CD14-positive monocyte (primary cell): ENCODE results near the gene TBC1D30. TPM values are rescaled to one million over a fixed set of nuclear protein-coding genes. Genes with fewer than 3 reads are reported as not detected.
"Not testable (repeated sequence)": the region's sequence is repeated elsewhere in the genome, so short reads cannot be mapped to it uniquely, and the experiment has no call there.

Experiments used
- DNase-seq, 3 donors: peaks; one replicate each; pipeline ENCODE4 v3.0.0-alpha.2; 2011 to 2022
- H2AFZ ChIP-seq: 2 replicates; pipeline ENCODE4 v1.6.0; 2012; ENCODE audit warnings: mild to moderate bottlenecking, low read depth, low read length, inconsistent platforms; ENCODE audit not compliant: insufficient read depth, poor library complexity, severe bottlenecking
- H3K27ac ChIP-seq, 2 donors: 1 replicate in 1 of 2; 2 replicates in 1 of 2; pipeline ENCODE4 v1.5.1; 2012 to 2013; ENCODE audit warnings: low read length in 2 of 2, control low read depth in 1 of 2, inconsistent platforms in 1 of 2, low read depth in 1 of 2, mild to moderate bottlenecking in 1 of 2
- H3K27me3 ChIP-seq, 2 donors: one replicate each; pipeline versions ENCODE4 v1.6.0 to v1.6.1; 2011 to 2013; ENCODE audit warnings: low read length in 2 of 2; ENCODE audit not compliant: control insufficient read depth in 2 of 2, insufficient read depth in 2 of 2
- H3K36me3 ChIP-seq, 2 donors: replicated peaks in 1 of 2; 1 replicate in 1 of 2; 2 replicates in 1 of 2; pipeline versions ENCODE4 v1.5.1 to v1.6.1; 2012 to 2013; ENCODE audit warnings: low read length in 2 of 2, control low read depth in 1 of 2, inconsistent platforms in 1 of 2, mild to moderate bottlenecking in 1 of 2; ENCODE audit not compliant: insufficient read depth in 2 of 2, control insufficient read depth in 1 of 2
- H3K4me1 ChIP-seq, 2 donors: 1 replicate in 1 of 2; 2 replicates in 1 of 2; pipeline versions ENCODE4 v1.5.1 to v1.6.1; 2012 to 2013; ENCODE audit warnings: low read length in 2 of 2, control low read depth in 1 of 2, inconsistent platforms in 1 of 2, mild to moderate bottlenecking in 1 of 2, moderate library complexity in 1 of 2; ENCODE audit not compliant: insufficient read depth in 2 of 2, control insufficient read depth in 1 of 2
- H3K4me2 ChIP-seq: replicated peaks from 2 replicates; pipeline ENCODE3; 2012; ENCODE audit warnings: low read length, moderate library complexity, mild to moderate bottlenecking; ENCODE audit not compliant: poor library complexity, severe bottlenecking; ENCODE audit errors: extremely low read depth
- H3K4me3 ChIP-seq, 3 experiments: fragments of 200-600 bp in 1 of 3; sonication (generic) in 1 of 3; replicated peaks in 1 of 3; 1 replicate in 2 of 3; 2 replicates in 1 of 3; pipeline ENCODE4 v1.5.1; 2011 to 2013; ENCODE audit warnings: low read length in 3 of 3, mild to moderate bottlenecking in 3 of 3, control low read depth in 2 of 3, low read depth in 2 of 3, inconsistent platforms in 1 of 3, moderate library complexity in 1 of 3
- H3K79me2 ChIP-seq: 2 replicates; pipeline ENCODE4 v1.6.0; 2012; ENCODE audit warnings: mild to moderate bottlenecking, control low read depth, inconsistent platforms, low read length, moderate library complexity; ENCODE audit not compliant: insufficient read depth
- H3K9ac ChIP-seq: 2 replicates; pipeline ENCODE4 v1.6.0; 2017; ENCODE audit warnings: low read length, mild to moderate bottlenecking; ENCODE audit not compliant: insufficient read depth, poor library complexity, severe bottlenecking
- H3K9me3 ChIP-seq, 2 donors: replicated peaks in 1 of 2; 1 replicate in 1 of 2; 2 replicates in 1 of 2; pipeline versions ENCODE4 v1.5.1 to v1.6.1; 2012 to 2013; ENCODE audit warnings: low read length in 2 of 2, control low read depth in 1 of 2; ENCODE audit not compliant: control insufficient read depth in 1 of 2, insufficient read depth in 1 of 2
- H4K20me1 ChIP-seq: 2 replicates; pipeline ENCODE4 v1.6.0; 2012; ENCODE audit warnings: mild to moderate bottlenecking, low read length, control low read depth, moderate library complexity; ENCODE audit not compliant: insufficient read depth
- H3K27ac Mint-ChIP-seq, 7 donors: one replicate each; pipeline ENCODE4 v1.8.0; 2020; ENCODE audit warnings: mild to moderate bottlenecking in 7 of 7, mixed read lengths in 7 of 7, moderate library complexity in 6 of 7, inconsistent platforms in 2 of 7
- H3K27me3 Mint-ChIP-seq, 3 donors: one replicate each; pipeline ENCODE4 v1.8.0; 2021 to 2022; ENCODE audit warnings: low read depth in 3 of 3, mild to moderate bottlenecking in 3 of 3, mixed read lengths in 3 of 3, moderate library complexity in 3 of 3, inconsistent platforms in 1 of 3
- H3K36me3 Mint-ChIP-seq, 2 donors: one replicate each; pipeline ENCODE4 v1.8.0; 2020; ENCODE audit warnings: mixed read lengths in 2 of 2, inconsistent platforms in 1 of 2, mild to moderate bottlenecking in 1 of 2
- H3K4me1 Mint-ChIP-seq: one replicate; pipeline ENCODE4 v1.8.0; 2020; ENCODE audit warnings: mild to moderate bottlenecking, mixed read lengths
- H3K4me3 Mint-ChIP-seq, 2 donors: one replicate each; pipeline ENCODE4 v1.8.0; 2020; ENCODE audit warnings: mild to moderate bottlenecking in 2 of 2, mixed read lengths in 2 of 2, moderate library complexity in 1 of 2
- H3K9me3 Mint-ChIP-seq, 7 donors: one replicate each; pipeline ENCODE4 v1.8.0; 2020 to 2022; ENCODE audit warnings: mixed read lengths in 7 of 7, mild to moderate bottlenecking in 6 of 7, moderate library complexity in 6 of 7, inconsistent platforms in 2 of 7
- WGBS: methylation state at CpG from one replicate; pipeline ENCODE4 v1.1.5; 2013; ENCODE audit warnings: missing lambda C conversion rate; ENCODE audit not compliant: insufficient coverage; 5-methylcytosine and 5-hydroxymethylcytosine counted together
- intact Hi-C, 2 donors: fragments of 100-400 bp; cut with micrococcal nuclease; formaldehyde crosslinking; loops; one replicate each; pipeline versions ENCODE4 v1.15.0 to v1.15.1; 2023
- polyA plus RNA-seq, 3 donors: library from polyadenylated mRNA; depleted of rRNA in 1 of 3; unstranded in 2 of 3; stranded (reverse) in 1 of 3; fragments of 300-500 nt in 2 of 3; fragments of >200 nt in 1 of 3; fragmentation: Illumina TruSeq in 2 of 3; gene quantifications; 1 replicate in 2 of 3; 2 replicates in 1 of 3; pipeline ENCODE4 v1.2.3, GENCODE V29; 2012 to 2021
- TF ChIP-seq, protein P1 (sequence below): fragments of 200-600 bp; IDR thresholded peaks from one replicate; pipeline ENCODE4 v1.8.0; 2022; ENCODE audit warnings: antibody characterized with exemption, mild to moderate bottlenecking

Gene TBC1D30
- polyA plus RNA-seq, 3 donors: 1.1 to 2.8 (median 2.7) TPM

DNA sequence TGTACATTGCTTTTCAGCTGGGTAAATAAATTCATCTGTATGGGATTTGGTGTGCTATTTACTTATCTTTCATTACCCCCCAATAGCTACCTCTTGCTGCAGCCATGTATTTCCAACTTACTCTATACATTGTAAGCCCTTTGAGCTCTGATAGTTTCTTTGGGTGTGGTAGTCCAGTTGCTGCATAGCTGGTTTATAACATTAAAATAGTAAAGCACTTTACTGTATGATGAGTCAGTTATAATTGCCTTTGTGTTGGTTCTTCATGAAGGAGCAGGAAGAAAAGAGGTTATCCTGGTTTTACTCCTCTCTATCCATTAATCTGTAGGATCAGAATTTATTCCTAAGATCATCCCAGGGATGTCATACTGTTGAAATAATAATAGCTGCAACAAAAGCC is 15.7 kb downstream of the TBC1D30 start:
- TF ChIP-seq, protein P1, sequence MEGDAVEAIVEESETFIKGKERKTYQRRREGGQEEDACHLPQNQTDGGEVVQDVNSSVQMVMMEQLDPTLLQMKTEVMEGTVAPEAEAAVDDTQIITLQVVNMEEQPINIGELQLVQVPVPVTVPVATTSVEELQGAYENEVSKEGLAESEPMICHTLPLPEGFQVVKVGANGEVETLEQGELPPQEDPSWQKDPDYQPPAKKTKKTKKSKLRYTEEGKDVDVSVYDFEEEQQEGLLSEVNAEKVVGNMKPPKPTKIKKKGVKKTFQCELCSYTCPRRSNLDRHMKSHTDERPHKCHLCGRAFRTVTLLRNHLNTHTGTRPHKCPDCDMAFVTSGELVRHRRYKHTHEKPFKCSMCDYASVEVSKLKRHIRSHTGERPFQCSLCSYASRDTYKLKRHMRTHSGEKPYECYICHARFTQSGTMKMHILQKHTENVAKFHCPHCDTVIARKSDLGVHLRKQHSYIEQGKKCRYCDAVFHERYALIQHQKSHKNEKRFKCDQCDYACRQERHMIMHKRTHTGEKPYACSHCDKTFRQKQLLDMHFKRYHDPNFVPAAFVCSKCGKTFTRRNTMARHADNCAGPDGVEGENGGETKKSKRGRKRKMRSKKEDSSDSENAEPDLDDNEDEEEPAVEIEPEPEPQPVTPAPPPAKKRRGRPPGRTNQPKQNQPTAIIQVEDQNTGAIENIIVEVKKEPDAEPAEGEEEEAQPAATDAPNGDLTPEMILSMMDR: no peak
- intact Hi-C loops: no loop called here
- Histone ChIP-seq H3K4me3 (no peak overlapping the region), H2AFZ (no peak overlapping the region), H3K27ac (no peak overlapping the region), H4K20me1 (no peaks in the 10 kb centered on the region), H3K27me3 (peaks cover 0 to 5% of the 10 kb centered on the region in 2 donors), H3K9me3 (no peaks in the 10 kb centered on the region), H3K9ac (no peak overlapping the region), H3K4me2 (no peak overlapping the region), H3K36me3 (no peaks in the 10 kb centered on the region), H3K4me1 (no peaks in the 10 kb centered on the region), H3K79me2 (no peaks in the 10 kb centered on the region)
- no peak for DNase-seq
- H3K27ac Mint-ChIP-seq: no peak overlapping the region
- peaks cover 0 to under 1% (median 0%) of the 10 kb centered on the region in 7 donors for H3K9me3 Mint-ChIP-seq
- no peaks in the 10 kb centered on the region for H3K4me1 Mint-ChIP-seq
- H3K27me3 Mint-ChIP-seq: peaks cover 2 to 11% (median 9%) of the 10 kb centered on the region in 3 donors
- H3K36me3 Mint-ChIP-seq: no peaks in the 10 kb centered on the region
- H3K4me3 Mint-ChIP-seq: no peak overlapping the region

DNA sequence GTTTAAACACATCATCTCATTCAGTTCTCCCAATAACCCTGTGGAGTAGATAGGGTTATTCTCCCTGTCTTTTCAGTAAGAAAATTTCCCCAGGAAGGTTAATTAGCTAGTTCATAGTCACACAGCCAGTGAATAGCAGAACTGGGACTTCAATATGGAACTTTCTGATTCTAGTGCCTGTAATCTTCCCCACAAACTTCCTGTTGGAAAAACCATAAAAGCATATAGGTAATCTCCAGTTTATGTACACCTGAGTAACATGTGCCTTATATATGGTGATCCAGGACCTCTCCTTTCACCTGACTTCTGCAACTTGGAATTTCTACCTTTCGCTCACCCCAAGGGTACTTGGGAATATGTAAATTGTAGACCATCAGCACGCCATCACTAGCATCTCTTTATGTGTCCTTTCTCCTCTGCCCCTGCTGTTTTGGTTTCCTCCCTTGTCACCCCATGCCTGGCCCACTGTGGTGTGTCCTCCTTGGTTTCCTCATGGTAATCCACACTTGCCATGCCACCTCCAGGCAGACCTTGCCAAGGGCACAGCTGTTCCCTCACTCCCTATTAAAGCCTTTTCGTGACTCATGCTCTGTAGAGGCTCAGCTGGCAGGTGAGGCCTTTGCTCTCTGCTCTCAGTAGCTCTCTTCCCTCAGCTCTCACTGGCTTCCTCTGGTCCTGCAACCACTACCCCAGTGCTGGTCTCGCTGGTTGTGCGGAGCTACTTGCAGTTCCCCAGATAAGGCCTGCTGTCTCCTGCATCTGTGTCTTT is 16.7 kb downstream of the TBC1D30 start:
- Histone ChIP-seq H3K79me2 (no peaks in the 10 kb centered on the region), H4K20me1 (no peaks in the 10 kb centered on the region), H3K27me3 (peaks cover 0 to 5% of the 10 kb centered on the region in 2 donors), H3K4me1 (no peaks in the 10 kb centered on the region), H3K27ac (no peak overlapping the region), H3K36me3 (no peaks in the 10 kb centered on the region), H3K9me3 (no peaks in the 10 kb centered on the region), H2AFZ (no peak overlapping the region), H3K4me2 (no peak overlapping the region), H3K4me3 (no peak overlapping the region), H3K9ac (no peak overlapping the region)
- intact Hi-C loops: no loop called here
- TF ChIP-seq, protein P1: no peak
- 100% methylated on average over 1 of the region's 5 CpGs for WGBS
- Mint-ChIP-seq H3K9me3 (peaks cover 0 to 4% (median 0%) of the 10 kb centered on the region in 7 donors), H3K27ac (no peak overlapping the region), H3K4me1 (no peaks in the 10 kb centered on the region), H3K4me3 (no peak overlapping the region), H3K36me3 (no peaks in the 10 kb centered on the region), H3K27me3 (peaks cover 2 to 10% (median 10%) of the 10 kb centered on the region in 3 donors)
- no peak for DNase-seq

DNA sequence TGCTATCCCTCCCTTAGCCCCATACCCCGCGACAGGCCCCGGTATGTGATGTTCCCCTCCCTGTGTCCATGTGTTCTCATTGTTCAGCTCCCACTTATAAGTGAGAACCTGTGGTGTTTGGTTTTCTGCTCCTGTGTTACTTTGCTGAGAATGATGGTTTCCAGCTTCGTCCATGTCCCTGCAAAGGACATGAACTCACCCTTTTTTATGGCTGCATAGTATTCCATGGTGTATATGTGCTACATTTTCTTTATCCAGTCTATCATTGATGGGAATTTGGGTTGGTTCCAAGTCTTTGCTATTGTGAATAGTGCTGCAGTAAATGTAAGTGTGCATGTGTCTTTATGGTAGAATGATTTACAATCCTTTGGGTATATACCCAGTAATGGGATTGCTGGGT is 24.0 kb downstream of the TBC1D30 start:
- H3K9me3 Mint-ChIP-seq: peaks cover 12 to 25% (median 22%) of the 10 kb centered on the region in 7 donors
- H3K4me3 Mint-ChIP-seq, H3K9me3 ChIP-seq, H2AFZ ChIP-seq, H3K36me3 Mint-ChIP-seq, H3K4me3 ChIP-seq, H3K36me3 ChIP-seq, H3K27me3 Mint-ChIP-seq, intact Hi-C loops, H3K27me3 ChIP-seq, H3K79me2 ChIP-seq, H3K4me1 ChIP-seq, H3K4me1 Mint-ChIP-seq, DNase-seq, H4K20me1 ChIP-seq, H3K4me2 ChIP-seq, H3K9ac ChIP-seq, H3K27ac ChIP-seq, H3K27ac Mint-ChIP-seq: not testable (repeated sequence)
- WGBS: no CpG with 5 or more reads among the region's 4 CpGs
